IPS-20b (cell line): ENCODE results near the gene USF3.

Source experiments
- H3K27ac ChIP-seq: one replicate; pipeline ENCODE4 v1.5.1; 2013; ENCODE audit warnings: low read length
- H3K27me3 ChIP-seq: 2 replicates; pipeline ENCODE4 v1.6.1; 2013; ENCODE audit warnings: mild to moderate bottlenecking, low read length, inconsistent platforms; ENCODE audit not compliant: insufficient read depth
- H3K36me3 ChIP-seq: 2 replicates; pipeline ENCODE4 v1.6.1; 2013; ENCODE audit warnings: low read depth, mild to moderate bottlenecking, inconsistent platforms, low read length, moderate library complexity; ENCODE audit not compliant: insufficient read depth
- H3K4me1 ChIP-seq: 2 replicates; pipeline ENCODE4 v1.6.1; 2013; ENCODE audit warnings: mild to moderate bottlenecking, control low read depth, inconsistent platforms, low read length, moderate library complexity; ENCODE audit not compliant: insufficient read depth
- H3K4me3 ChIP-seq: 2 replicates; pipeline ENCODE4 v1.5.1; 2013; ENCODE audit warnings: mild to moderate bottlenecking, low read length, inconsistent platforms
- H3K9ac ChIP-seq: 2 replicates; pipeline ENCODE4 v1.6.1; 2013; ENCODE audit warnings: low read depth, mild to moderate bottlenecking, inconsistent platforms, low read length, moderate library complexity
- H3K9me3 ChIP-seq: 2 replicates; pipeline ENCODE4 v1.6.1; 2013; ENCODE audit warnings: mild to moderate bottlenecking, low read depth, low read length, inconsistent platforms; ENCODE audit not compliant: insufficient read depth

Gene USF3

DNA sequence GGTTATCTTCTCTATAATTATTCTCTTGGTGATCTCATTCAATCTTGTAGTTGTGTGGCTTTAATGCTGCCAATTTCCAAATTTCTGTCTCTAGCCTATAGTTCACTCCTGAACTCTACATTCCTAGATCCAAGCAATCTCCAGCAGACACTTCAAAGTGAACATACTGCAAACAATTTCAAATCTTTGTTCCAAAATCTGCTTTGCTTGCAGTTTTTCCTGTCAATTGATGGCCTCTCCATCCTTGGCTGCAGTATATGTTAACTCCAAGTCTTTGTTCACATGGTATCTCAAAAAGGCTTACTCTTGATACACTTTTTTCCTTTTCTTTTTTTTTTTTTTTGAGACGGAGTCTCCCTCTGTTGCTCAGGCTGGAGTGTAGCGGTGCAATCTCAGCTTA is 32.2 kb upstream of the USF3 start:
- Histone ChIP-seq H3K9me3 (no peaks in the 10 kb centered on the region), H3K27ac (no peak overlapping the region), H3K4me3 (no peak overlapping the region), H3K36me3 (peaks cover 33% of the 10 kb centered on the region), H3K27me3 (no peaks in the 10 kb centered on the region), H3K9ac (no peak overlapping the region), H3K4me1 (peaks cover 7% of the 10 kb centered on the region)

DNA sequence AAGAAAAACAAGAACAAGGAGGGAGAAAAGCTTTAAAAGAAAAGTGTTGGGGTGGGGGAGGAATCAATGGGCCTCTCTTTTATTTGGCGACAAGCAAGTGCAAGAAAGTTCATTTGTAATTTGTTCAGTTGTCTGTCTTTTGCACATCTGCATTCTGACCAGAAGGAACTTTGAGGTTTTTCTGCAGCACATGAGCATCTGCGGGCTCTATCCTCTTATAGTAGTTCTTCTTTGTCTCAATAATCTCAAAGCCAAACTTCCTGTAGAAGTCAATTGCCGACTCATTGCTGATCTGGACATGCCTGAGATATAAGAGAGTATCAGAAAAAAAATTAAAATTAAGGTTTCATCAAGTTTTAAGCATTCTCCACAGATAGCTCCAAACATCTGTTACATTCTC is 25.2 kb upstream of the USF3 start:
- Histone ChIP-seq H3K27ac (no peak overlapping the region), H3K9me3 (no peaks in the 10 kb centered on the region), H3K36me3 (peaks cover 79% of the 10 kb centered on the region), H3K4me1 (no peaks in the 10 kb centered on the region), H3K9ac (no peak overlapping the region), H3K27me3 (no peaks in the 10 kb centered on the region), H3K4me3 (no peak overlapping the region)

DNA sequence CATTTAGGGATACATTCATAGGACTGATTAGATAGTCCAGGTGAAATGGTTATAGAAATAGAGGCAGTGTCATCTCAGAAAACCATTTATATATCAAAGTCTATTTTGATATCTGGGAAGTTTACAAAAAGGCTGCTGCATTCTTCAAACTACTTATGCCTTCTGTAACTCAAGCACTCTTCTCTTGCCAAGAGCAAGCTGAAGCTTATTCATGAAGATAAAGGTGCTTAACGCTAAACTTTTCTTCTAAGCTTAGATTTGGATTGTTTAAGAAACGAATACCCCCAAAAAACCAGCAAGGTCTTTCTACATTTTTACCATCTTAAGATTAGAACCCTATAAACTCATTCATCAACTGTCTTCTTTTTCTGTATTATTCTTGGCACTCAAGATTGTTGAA is 23.3 kb upstream of the USF3 start:
- no peak overlapping the region for H3K4me3 ChIP-seq
- H3K4me1 ChIP-seq: no peaks in the 10 kb centered on the region
- no peaks in the 10 kb centered on the region for H3K9me3 ChIP-seq
- peaks cover 80% of the 10 kb centered on the region for H3K36me3 ChIP-seq
- H3K27ac ChIP-seq: no peak overlapping the region
- no peaks in the 10 kb centered on the region for H3K27me3 ChIP-seq
- no peak overlapping the region for H3K9ac ChIP-seq

DNA sequence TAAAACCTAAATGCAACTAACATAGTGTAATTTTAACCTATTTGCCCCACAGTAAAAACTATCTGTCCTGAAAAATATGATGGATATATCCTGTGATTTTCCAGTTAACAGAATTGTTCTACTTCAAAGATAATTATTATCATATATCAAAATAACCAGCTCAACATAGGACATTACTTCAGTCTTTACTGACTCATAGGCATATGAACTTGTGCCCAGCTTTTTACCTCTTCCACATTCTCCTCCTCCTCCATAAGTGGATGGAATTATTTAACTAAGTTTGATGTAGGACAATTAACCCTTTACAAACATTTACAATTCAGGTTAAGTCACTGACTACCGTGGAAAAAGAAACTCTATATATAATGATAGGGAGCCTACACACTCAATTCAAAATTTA is 22.9 kb upstream of the USF3 start:
- no peak overlapping the region for H3K9ac ChIP-seq
- H3K27me3 ChIP-seq: no peaks in the 10 kb centered on the region
- no peak overlapping the region for H3K4me3 ChIP-seq
- H3K4me1 ChIP-seq: no peaks in the 10 kb centered on the region
- no peak overlapping the region for H3K27ac ChIP-seq
- H3K9me3 ChIP-seq: no peaks in the 10 kb centered on the region
- peaks cover 76% of the 10 kb centered on the region for H3K36me3 ChIP-seq

DNA sequence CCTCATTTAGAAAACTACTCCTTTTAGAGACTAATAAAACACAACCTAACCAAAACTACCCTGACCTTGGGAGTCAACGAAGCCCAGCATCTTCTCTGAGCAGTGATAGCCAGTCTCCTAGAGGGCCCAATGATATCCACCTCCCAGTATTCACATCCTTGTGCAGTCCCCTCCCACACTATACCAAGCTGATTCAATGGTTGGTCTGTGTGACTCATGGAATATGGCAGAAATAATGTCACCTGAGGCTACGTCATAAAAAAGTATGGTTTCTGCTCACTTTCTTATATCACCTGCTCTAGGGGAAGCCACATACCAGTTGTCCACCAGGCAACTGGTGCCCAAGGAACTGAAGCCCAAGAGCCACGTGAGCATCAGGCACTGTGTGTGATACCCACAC is 21.4 kb upstream of the USF3 start:
- no peak overlapping the region for H3K27ac ChIP-seq
- H3K4me1 ChIP-seq: no peaks in the 10 kb centered on the region
- H3K4me3 ChIP-seq: no peak overlapping the region
- no peaks in the 10 kb centered on the region for H3K9me3 ChIP-seq
- H3K27me3 ChIP-seq: no peaks in the 10 kb centered on the region
- H3K9ac ChIP-seq: no peak overlapping the region
- H3K36me3 ChIP-seq: peaks cover 61% of the 10 kb centered on the region

DNA sequence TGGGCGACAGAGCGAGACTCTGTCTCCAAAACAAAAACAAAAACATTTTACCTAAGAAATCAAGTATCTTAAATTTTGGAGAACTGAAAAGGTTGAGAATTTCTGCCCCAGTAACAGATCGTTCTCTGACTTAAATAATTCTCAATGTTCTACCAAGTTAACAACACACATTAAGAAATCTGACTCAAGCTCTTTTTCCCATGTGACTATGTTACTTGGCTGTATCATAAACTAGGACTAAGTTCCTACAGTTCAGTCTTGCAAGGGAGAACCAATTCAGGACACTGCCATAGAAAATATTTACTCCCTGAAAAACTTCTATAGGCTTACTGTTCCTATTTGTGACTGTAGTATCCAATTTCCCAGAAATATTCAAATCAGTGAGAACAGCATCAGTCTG is 20.9 kb upstream of the USF3 start:
- H3K27ac ChIP-seq: no peak overlapping the region
- no peaks in the 10 kb centered on the region for H3K4me1 ChIP-seq
- H3K9me3 ChIP-seq: no peaks in the 10 kb centered on the region
- H3K9ac ChIP-seq: no peak overlapping the region
- H3K27me3 ChIP-seq: no peaks in the 10 kb centered on the region
- no peak overlapping the region for H3K4me3 ChIP-seq
- H3K36me3 ChIP-seq: peaks cover 56% of the 10 kb centered on the region

DNA sequence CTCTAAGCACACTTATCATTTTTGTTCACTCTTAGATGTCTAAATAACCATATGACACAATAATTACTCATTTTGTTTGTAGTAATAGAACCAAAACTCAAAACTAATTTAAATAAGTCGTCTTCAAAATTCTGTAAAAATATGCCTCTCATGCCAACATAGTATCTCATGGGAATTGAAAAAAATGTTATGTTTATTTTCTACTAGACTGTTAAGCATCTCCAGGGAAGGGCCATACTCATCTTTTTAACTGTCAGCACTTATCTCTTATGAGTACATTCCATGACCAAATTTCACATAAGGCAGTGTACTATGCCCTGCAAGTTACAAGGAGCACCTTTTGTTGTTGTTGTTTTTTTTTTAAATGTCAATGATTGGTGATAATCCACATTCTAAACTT is 18.3 kb upstream of the USF3 start:
- no peaks in the 10 kb centered on the region for H3K9me3 ChIP-seq
- H3K27ac ChIP-seq: no peak overlapping the region
- no peaks in the 10 kb centered on the region for H3K4me1 ChIP-seq
- H3K36me3 ChIP-seq: peaks cover 30% of the 10 kb centered on the region
- H3K4me3 ChIP-seq: no peak overlapping the region
- no peaks in the 10 kb centered on the region for H3K27me3 ChIP-seq
- H3K9ac ChIP-seq: no peak overlapping the region

DNA sequence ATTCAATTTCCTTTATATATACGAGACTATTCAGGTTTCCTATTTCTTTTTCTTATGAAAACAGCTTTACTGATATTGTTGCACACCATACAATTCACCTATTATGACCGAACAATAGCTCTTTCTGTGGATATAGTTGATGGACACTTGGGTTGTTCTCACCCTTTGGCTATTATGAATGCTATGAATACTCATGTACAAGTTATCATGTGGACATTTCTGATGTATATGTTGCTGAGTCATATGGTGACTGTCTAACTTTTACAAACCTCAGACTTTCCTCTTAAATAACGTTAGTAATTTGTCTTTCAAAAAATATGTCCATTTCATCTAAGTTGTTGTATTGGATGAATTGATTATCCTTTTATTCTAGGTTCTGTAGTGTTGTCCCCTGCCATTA is 15.7 kb upstream of the USF3 start:
- Histone ChIP-seq H3K27ac (no peak overlapping the region), H3K9me3 (no peaks in the 10 kb centered on the region), H3K9ac (no peak overlapping the region), H3K36me3 (peaks cover 5% of the 10 kb centered on the region), H3K4me1 (no peaks in the 10 kb centered on the region), H3K27me3 (no peaks in the 10 kb centered on the region), H3K4me3 (no peak overlapping the region)

DNA sequence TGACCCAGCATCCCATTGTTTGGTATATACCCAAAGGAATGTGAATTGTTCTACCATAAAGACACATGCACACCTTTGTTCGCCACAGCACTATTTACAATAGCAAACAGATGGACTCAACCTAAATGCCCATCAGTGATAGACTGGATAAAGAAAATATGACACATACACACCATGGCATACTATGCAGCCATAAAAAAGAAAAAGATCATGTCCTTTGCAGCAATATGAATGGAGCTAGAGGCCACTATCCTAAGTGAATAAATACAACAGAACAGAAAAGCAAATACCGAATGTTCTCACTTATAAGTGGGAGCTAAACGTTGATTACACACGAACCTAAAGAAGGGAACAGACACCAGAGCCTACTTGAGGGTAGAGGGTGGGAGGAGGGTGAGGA is 11.4 kb upstream of the USF3 start:
- Histone ChIP-seq H3K4me1 (no peaks in the 10 kb centered on the region), H3K4me3 (no peak overlapping the region), H3K36me3 (no peaks in the 10 kb centered on the region)

DNA sequence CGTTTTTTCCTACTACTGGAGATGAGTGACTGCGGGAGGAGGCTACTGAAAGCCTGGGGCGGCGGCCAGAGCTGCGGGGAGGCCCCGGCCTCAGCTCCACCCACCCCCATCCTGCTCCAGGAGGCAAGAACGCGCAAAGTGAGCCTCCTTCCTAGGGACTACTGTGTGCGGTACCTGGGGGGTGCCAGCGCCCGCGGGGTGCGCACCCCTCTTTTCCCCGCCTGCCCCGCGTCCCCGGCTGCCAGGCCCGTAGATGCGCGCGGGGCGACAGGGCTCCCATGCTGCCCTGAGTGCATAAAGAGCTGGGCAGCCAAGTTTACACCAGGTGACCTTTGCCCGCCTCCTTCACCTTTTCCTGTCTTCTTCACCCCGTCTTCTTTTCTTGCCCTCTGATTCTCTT is 2.5 kb upstream of the USF3 start:
- Histone ChIP-seq H3K36me3 (no peaks in the 10 kb centered on the region), H3K9ac (peak overlapping the region; percentile 46; the same call in 1 of the 2 replicates), H3K27ac (no peak overlapping the region), H3K27me3 (no peaks in the 10 kb centered on the region), H3K4me3 (peak overlapping the region; percentile 56; the same call in 1 of the 2 replicates), H3K4me1 (peaks cover 12% of the 10 kb centered on the region), H3K9me3 (no peaks in the 10 kb centered on the region)

More for the DNA sequence above, 11.4 kb upstream of the USF3 start:
- H3K9me3 ChIP-seq: no peaks in the 10 kb centered on the region
- no peak overlapping the region for H3K9ac ChIP-seq
- no peak overlapping the region for H3K27ac ChIP-seq
- H3K27me3 ChIP-seq: no peaks in the 10 kb centered on the region

DNA sequence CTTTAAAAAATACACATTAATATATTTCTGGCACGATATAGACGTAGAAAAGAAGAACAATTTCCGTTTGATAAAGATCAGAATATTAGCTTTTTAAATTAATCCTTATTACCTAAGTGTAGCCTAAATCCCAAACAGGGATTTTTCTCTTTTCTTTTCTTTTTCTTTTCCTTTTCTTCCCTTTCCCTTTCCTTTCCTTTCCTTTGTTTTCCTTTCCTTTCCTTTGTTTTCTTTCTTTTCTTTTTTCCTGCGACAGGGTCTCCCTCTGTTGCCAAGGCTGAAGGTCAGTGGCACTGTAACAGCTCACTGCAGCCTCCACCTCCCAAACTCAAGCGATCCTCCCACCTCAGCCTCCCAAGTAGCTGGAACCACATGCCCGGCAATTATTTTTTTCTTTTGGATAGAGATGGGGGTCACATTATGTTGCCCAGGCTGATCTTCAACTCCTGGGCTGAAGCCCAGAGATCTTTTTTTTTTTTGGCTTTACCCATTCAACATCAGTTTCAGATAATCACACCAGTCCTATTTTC is 1.8 kb upstream of the USF3 start:
- H3K36me3 ChIP-seq: no peaks in the 10 kb centered on the region
- H3K27me3 ChIP-seq: no peaks in the 10 kb centered on the region
- H3K4me3 ChIP-seq: peak overlapping the region; percentile 82
- no peak overlapping the region for H3K27ac ChIP-seq
- H3K9me3 ChIP-seq: no peaks in the 10 kb centered on the region
- H3K4me1 ChIP-seq: peaks cover 12% of the 10 kb centered on the region
- H3K9ac ChIP-seq: peak overlapping the region; percentile 79; the same call in 1 of the 2 replicates

DNA sequence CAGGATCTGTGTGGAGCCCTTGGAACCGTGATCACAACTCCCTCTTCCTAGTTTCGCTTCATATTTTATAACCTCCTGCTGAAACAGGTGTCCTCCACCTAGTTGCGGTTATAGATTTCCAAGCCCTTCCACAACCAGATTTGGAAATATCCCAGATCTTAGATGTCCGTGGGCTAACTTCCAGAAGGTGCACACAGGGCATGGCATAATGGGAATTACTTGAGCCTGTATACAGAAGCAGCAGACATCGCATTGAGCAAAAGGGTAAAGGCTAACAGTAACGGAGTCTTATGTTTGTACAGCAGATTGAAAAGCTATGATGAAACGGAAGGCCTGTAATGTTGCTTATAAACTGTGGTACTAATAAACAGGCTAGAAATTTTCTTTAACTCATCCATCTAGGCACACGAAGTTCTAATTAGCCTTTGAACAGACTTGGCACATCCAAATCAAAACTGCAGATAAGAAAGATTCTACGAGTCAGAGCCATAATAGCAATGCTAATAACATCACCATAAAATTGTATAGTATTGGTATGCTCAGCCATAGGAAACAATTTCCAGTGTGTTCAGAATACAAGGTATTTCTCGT is 1.2 kb upstream of the USF3 start:
- no peaks in the 10 kb centered on the region for H3K27me3 ChIP-seq
- peak overlapping the region; percentile 17 for H3K27ac ChIP-seq
- H3K4me1 ChIP-seq: peaks cover 12% of the 10 kb centered on the region
- H3K9me3 ChIP-seq: no peaks in the 10 kb centered on the region
- peak overlapping the region; percentile 79 for H3K9ac ChIP-seq
- H3K4me3 ChIP-seq: peak overlapping the region; percentile 82
- H3K36me3 ChIP-seq: no peaks in the 10 kb centered on the region
